GM19395 (cell line): Measurements from ENCODE around the gene P2RX5.
A peak's percentile ranks its signal among the peaks of the same experiment; 100 is the strongest.
"Not testable (repeated sequence)": the region's sequence is repeated elsewhere in the genome, so short reads cannot be mapped to it uniquely, and the experiment has no call there.

ENCODE experiments used
- ATAC-seq: cut with Tn5 transposase; IDR thresholded peaks from one replicate; pipeline ENCODE4 v1.9.1; 2021; ENCODE audit warnings: mild to moderate bottlenecking, moderate library complexity; ENCODE audit not compliant: unreplicated experiment

P2RX5 gene

GRCh38 chr17:3715296-3715695 lies 19.3 kb upstream of the P2RX5 start:
- no peak for ATAC-seq

GRCh38 chr17:3712811-3713463 lies 17.0 kb upstream of the P2RX5 start:
- ATAC-seq: no peak

- peak; percentile 85 for ATAC-seq
Measured at GRCh38 chr17:3710951-3711383, 15.0 kb upstream of the P2RX5 start.

GRCh38 chr17:3708366-3708765 lies 12.4 kb upstream of the P2RX5 start:
- no peak for ATAC-seq

GRCh38 chr17:3705718-3705984 lies 9.7 kb upstream of the P2RX5 start:
- ATAC-seq: not testable (repeated sequence)

- ATAC-seq: no peak
Measured at GRCh38 chr17:3704931-3705717, 9.2 kb upstream of the P2RX5 start.

- not testable (repeated sequence) for ATAC-seq
Measured at GRCh38 chr17:3702041-3702539, 6.1 kb upstream of the P2RX5 start.

- ATAC-seq: no peak
Measured at GRCh38 chr17:3699951-3700350, 4.0 kb upstream of the P2RX5 start.

- no peak for ATAC-seq
Measured at GRCh38 chr17:3698139-3698538, 2.2 kb upstream of the P2RX5 start.

GRCh38 chr17:3697103-3697476 lies 1.1 kb upstream of the P2RX5 start:
- ATAC-seq: no peak

DNA sequence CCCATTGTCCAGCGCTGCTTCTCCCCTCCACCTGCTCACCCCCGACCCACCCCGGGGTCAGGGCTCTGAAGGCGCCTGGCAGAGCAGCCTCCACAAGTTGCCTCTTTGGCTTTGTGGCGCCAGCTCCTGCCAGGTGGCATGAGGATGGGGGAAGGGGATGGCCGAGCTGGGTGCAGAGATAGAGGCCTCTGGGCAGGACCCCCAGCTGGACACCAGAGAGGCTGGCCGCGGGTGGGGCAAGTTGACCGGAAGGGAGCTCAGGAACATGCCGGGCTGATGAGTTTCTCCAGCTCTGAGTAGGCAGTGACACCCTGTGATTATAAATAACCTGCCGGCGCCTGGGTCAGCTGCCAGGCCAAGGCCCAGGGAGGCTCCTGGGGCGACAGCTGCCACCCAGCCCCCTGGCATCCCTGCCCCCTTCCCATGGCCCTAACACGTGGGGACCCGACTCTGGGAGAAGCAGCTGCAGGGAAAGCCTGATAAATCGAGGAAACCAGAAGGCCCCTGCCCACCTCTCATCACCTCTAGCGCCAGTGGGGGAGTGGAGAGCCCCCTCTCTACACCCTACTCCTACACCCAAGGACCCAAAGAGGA lies 729 bp downstream of the P2RX5 start:
- no peak for ATAC-seq

DNA sequence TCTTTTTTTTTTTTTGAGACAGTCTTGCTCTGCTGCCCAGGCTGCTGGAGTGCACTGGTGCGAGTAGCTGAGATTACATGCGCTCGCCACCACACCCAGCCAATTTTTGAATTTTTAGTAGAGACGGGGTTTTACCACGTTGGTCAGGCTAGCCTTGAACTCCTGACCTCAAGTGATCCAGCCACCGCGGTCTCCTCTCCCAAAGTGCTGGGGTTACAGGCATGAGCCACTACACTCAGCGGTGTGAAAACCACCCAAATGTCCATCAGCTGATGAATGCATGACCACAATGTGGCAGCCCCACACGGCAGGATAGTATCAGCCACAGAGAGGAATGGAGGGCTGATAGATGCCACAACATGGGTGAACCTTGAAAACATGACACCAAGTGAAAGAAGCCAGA lies 2.1 kb downstream of the P2RX5 start:
- no peak for ATAC-seq

- ATAC-seq: no peak
Measured at GRCh38 chr17:3693141-3693540, 2.8 kb downstream of the P2RX5 start.

GRCh38 chr17:3692346-3692745 lies 3.6 kb downstream of the P2RX5 start:
- no peak for ATAC-seq

DNA sequence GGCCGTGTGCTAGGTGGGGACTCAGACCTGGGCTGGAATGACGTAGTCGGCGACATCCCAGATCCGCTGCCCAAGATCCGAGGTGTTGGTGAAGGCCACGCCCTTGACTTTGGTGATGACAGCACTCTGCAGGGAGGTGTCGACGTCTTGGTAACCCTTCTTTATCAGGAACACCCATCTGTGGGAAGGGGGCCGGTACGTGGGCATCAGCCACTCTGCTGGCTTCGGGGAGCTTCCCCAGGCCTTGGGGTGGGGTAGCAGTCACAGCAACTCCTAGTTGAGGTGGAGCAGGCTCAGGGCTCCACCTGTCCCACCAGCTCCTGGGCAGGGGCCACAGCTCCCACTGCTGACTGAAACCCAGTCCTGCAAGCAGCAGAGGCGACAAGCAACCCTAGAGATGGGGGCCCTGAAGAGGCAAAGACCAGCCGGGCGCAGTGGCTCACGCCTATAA lies 4.3 kb downstream of the P2RX5 start:
- ATAC-seq: no peak

- ATAC-seq: no peak
Measured at GRCh38 chr17:3690094-3690715, 5.8 kb downstream of the P2RX5 start.

- ATAC-seq: no peak
Measured at GRCh38 chr17:3689262-3690093, 6.5 kb downstream of the P2RX5 start.

GRCh38 chr17:3688852-3689261 lies 7.1 kb downstream of the P2RX5 start:
- ATAC-seq: no peak

DNA sequence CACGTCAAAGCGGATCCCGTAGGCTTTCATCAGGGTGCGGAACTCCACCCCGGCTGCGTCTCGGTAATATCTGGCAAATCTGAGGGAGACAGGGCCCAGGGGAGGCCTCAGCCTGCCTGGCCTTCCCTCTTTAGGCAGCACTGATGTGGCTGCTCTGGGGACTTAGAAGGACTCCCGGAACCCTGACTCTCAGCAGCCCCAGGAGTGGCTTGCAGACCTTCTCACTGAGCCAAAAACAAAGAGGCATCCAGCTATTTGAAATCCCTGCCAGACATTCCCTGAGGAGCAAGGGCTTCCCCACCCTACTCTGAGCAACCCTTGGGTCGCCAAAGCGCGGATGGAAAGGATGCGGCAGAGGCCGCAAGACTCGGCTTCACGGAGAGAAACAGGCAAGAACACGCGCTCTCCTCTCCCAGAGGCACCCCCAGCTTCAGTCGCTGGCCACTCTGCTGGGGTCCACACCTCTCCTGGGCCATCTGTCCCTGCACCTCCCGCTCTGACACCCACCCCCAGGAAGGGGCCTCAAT lies 7.9 kb downstream of the P2RX5 start:
- ATAC-seq: no peak

DNA sequence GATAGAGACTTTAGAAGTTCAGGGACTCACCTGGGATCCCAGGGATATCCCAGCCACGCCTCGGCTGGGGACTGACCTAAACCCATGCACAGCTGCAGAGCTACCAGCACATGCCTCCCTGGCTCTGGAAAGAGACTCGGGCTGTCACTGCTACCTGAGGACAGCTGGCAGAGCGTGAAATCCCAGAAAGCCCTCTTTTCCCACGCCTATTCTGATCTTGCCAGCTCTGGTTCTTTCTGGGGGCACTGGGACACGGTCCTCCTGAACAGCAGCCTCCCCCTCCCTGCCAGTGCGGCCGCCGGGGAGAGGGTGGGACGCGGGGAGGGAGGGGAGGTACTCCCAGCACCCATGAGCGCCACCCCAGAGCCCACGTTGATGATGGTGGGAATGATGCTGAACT lies 10.8 kb downstream of the P2RX5 start:
- no peak for ATAC-seq
